ENCODE measurements around the gene ZNF597.

DNA sequence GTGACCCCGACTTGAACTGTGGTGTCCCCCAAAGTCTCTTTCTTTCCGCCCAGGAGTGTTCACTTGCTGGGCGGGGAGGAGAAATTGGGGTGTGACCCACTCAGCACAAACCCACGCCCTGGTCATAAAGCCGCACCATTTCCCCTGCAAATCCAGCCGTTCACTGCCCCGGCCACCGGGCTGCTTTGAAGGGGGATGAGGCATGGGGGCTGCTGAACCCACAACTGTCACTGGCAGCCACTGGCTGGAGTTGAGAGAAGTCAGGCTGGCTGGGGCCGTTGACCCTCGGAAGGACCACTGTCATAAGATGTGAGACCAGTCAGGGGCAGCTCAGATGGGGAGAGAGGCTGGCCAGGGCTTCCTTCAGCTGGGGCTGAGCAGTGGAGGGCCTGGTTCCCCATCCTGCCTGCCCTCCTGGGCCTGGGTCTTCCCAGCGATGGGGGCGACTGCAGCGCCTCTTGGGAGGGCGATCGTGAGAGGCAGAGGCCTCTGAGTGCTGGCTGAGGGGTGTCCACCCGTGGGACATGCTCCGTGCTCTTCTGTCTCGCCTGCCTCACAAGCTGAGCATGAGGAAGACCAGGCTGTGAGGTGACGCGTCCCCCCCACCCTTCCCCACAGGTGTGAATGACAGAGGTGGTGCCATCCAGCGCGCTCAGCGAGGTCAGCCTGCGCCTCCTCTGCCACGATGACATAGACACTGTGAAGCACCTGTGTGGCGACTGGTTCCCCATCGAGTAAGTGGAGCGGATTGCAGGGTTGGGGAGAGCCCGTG lies 32.5 kb upstream of the ZNF597 start:
- TF ChIP-seq, protein P1, sequence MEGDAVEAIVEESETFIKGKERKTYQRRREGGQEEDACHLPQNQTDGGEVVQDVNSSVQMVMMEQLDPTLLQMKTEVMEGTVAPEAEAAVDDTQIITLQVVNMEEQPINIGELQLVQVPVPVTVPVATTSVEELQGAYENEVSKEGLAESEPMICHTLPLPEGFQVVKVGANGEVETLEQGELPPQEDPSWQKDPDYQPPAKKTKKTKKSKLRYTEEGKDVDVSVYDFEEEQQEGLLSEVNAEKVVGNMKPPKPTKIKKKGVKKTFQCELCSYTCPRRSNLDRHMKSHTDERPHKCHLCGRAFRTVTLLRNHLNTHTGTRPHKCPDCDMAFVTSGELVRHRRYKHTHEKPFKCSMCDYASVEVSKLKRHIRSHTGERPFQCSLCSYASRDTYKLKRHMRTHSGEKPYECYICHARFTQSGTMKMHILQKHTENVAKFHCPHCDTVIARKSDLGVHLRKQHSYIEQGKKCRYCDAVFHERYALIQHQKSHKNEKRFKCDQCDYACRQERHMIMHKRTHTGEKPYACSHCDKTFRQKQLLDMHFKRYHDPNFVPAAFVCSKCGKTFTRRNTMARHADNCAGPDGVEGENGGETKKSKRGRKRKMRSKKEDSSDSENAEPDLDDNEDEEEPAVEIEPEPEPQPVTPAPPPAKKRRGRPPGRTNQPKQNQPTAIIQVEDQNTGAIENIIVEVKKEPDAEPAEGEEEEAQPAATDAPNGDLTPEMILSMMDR (IDR thresholded peaks at IDR 0.05) = no peak
- TF ChIP-seq POLR2A (IDR thresholded peaks at IDR 0.05) (no peak), POLR2AphosphoS5 (IDR thresholded peaks at IDR 0.05) (no peak)
